NCI-H187 treated with DMSO at 0.1 percent for 48 hours (cell line): Measurements from ENCODE around the gene ARID1B.

Experiments
- DNase-seq: peaks from one replicate; lab custom pipeline; 2025; lab: John Stamatoyannopoulos, UW

ARID1B gene

DNA sequence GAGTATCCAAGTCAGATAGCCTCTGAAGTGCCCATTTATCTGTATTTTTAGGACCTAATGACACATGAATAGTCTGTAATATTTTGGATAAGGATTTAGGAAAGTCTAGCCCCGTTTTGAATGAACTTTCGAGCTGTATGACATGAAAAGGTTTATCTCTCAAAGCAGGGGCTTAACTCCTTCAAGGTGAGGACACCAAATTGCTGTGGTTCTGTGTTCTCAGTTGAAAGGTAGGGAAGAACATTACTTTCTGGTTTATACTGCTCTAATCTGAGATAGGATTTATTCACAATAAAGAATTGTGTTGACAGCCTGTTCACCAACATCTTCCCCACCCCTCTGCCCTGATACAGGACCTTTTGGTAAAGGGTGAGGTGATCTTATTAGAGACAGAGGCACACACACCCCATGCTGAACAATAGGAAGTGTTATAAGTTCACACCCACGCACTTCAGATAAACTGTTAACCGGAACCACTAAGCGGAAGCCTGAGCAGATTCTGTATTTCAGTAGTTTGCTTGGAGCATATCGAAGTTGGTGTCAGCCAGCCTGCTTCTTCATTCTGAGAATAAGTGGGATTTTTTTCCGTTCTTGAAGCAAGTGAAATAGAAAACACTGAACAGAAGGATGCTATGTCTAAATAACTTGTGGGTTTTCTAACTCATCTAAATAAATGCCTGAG is 322.9 kb downstream of the ARID1B start:
- DNase-seq, result no peak

DNA sequence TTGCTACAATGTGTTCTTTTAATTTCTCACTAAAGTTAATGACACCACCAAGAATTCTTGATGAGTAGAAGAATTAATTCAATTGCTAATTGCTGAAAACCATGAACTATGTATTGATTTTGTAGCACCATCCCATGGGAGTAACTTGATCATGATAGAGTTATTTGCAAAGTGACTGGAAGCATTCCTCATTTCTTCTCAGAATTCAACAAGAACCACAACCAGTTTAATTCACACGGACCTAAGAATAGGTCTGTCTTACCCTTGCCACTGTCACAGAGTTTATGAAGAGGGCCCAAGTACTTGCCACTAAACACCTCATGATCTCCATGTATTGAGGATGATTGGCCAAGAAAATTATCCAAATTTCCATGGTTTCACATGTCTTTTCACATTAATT is 324.0 kb downstream of the ARID1B start:
- no peak for DNase-seq

DNA sequence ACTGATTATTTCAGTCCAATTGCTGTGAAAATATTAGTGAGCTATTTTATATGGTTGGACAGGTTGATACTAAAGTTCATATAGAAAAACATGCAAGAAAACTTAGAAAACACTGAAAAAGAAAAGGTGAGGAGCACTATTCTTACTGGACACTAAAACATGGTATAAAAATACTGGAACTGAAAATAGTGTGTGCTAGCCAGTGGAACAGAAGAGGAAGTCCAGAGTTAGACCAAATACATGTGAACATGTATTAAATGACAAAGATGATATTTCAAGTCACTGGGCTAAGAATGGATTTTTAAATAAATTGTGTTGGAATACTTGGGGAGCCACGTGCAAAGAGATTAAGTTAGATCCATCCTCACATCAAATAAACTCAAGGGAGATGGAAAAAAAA is 327.6 kb downstream of the ARID1B start:
- no peak for DNase-seq

DNA sequence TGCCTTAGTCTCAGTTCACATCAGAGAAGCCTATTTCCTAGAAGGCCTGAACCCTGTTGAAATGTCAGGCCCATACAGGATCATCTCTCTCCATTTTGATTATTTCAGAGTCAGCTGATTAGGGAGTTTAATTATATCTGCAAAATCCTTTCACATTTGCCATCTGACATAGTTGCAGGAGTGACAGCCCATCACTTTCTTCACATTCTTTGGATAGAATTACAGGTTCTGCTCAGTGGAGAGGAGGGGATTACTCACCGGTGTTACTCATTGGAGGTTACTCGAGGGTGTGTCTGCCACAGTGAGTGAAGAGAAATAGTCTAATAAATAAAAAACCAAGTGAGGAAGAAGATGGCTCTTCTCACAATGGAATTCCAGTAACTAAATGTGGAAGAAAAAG is 329.3 kb downstream of the ARID1B start:
- DNase-seq, result no peak

DNA sequence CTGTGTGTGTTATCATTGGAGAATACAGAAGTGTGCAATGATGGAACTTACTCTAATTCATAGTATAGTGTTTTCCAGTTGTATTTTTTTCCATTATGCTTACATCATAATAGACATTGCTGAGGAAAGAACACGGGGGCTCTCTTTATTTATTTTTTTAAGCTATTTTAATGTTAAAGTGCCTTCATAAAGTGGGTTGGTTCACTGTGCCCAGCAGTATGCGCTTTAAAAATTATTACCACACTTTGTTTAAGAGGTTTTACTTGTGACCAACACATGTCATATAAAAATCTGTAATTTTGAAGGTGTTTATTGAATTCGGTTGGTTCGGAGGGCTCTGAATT is 330.4 kb downstream of the ARID1B start:
- DNase-seq, result no peak

DNA sequence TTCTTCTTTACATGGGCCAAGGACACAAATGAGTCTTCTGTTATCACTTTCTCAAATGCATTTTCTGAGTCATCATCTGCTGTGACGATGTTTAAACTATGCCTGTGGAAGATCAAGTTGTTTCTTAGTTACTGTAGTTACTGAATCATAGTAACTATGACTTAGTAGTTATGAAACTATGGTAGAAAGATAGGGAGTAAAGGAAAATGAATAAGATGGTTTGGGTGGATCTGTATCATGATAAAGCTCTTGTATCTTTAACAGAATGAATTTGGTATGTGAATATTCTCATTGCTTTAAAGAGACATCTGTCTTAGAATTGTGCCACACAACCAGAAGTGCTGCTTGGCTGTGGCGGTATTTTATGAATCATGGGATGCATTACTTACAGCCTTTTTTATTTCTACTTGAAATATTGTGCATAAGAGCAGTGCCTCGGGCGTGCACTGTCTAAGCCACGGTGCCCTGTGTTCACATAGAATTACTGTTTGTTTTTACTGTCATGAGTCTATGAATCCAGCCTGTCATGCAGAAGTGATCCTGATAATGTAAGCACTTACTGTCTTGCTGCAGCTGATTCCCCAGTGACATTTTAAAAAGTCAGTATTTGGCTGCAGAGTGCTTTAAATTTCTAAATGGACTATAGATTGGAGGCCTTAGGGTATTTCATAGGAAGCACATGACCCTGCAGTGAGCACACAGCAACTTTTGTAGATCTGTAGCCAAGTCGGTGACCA is 330.9 kb downstream of the ARID1B start:
- no peak for DNase-seq

DNA sequence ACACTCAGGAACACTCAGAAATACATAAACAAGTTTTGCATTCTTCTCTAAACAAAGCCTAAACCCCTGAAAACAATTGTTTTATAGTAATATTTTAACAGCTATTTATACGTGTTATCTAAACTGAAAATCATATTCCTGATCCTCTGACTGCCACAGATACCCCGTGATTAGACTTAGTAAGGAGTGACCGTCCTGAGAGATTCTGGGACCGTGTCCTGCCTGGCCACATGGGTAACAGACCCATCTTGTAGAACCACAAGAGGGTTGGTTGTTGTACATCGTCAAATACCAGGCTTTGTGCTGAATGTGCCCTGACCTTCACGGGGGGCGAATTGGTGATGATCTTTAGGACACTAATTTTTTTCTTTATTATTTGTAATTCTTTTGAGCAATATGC is 331.7 kb downstream of the ARID1B start:
- DNase-seq, result no peak

DNA sequence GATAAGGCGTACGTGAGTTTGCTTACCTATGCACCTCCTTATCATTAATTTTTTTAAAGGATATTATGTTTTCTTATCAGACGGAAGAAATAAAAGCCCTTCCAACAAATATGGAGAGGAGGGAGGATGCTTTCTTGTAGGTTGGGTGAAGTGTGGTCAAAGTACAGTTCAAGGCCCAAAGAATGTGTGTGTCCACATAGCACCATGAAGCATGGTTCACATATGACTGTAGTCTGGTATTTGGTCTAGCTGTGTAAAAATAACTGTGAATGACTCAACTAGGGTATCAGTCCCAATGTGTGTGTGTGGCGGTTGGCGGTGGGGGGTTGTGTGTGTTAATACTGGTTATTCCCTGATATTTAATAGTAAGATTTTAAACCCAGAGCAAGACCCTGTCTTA is 333.4 kb downstream of the ARID1B start:
- no peak for DNase-seq

DNA sequence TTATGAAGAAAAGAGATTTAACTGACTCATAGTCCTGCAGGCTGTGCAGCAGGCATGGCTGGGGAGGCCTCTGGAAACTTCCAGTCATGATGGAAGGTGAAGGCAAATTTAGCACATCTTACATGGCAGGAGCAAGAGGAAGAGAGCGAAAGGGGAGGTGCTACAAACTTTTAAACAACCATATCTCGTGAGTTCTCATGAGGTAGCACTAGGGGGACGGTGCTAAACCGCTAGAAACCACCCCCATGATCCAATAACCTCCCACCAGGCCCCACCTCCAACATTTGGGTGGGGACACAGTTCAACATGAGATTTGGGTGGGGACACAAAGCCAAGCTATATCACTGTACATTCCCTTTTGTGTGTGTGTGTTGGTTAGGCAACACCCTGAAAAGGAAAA is 336.2 kb downstream of the ARID1B start:
- DNase-seq, result no peak

DNA sequence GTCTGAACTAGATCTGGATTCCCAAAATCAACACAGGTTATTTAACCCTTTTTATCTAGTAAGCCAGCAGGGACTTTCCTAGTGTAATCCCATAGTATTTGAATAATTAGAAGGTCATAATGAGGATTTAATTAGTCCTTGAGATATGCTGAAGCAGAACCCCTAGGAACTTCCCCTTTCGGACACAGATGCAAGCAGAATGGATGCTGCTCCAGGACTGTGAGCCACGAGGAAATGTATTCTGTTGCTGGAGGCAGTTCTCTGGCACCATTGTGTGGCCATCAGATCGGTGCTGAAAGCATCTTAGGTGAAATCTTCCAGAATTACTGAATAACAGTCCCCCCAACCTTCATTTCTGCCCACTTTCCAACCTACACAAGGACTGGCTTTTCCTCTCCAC is 339.2 kb downstream of the ARID1B start:
- DNase-seq, result no peak

DNA sequence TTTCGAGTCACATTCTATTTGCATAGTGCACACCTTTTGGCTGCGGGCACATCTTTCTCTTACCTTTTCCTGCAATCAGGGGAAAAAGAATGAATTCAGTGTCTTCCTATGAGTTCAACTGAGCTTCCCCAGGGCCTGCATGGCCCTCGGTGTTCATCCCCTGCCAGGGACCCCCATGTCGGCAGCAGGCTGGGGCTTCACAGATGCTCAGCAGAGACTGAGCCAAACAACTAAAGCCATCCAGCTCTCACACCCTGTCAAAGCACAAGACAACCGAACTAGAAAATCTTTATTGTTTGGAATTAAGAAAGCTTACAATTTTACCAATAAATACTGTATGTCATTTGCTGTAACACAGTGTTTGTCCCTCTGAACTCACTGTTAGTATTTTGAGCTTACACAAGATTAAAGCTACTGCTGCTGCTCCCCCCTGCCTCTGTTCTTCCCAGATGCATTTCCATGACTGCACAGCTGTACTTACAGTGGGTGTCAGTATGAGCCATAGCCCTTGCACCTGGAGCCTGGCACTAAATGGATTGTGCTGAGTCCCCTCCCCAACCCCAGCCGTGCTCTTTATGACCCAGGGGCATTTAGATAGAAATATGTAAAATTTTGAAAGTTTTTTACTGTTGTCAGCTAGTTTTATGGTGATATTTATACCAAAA is 340.4 kb downstream of the ARID1B start:
- no peak for DNase-seq

DNA sequence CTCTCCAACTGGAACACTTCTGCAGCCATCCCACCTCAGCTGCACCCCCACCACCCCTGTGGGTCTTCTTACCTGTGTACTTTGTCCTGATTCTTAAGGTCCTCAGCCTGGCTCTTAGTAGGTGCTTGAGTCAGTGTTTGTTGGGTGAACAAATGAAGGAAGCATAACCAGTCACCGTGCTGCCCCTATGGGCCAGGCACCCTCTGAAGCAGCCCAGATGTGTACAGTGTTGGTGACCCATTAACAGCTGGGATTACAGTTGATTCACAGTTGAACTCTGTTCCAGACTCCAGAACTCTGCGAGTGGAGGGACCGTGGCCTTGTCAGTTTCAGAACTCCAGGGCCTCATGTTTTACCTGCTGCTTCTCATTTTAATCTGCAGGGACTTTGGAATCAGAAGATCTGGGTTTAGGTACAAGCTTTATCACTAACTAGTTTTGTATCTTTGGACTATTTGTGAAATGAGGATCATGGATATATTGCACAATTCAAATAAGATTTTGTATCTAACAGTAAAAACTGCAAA is 342.4 kb downstream of the ARID1B start:
- DNase-seq, result no peak

DNA sequence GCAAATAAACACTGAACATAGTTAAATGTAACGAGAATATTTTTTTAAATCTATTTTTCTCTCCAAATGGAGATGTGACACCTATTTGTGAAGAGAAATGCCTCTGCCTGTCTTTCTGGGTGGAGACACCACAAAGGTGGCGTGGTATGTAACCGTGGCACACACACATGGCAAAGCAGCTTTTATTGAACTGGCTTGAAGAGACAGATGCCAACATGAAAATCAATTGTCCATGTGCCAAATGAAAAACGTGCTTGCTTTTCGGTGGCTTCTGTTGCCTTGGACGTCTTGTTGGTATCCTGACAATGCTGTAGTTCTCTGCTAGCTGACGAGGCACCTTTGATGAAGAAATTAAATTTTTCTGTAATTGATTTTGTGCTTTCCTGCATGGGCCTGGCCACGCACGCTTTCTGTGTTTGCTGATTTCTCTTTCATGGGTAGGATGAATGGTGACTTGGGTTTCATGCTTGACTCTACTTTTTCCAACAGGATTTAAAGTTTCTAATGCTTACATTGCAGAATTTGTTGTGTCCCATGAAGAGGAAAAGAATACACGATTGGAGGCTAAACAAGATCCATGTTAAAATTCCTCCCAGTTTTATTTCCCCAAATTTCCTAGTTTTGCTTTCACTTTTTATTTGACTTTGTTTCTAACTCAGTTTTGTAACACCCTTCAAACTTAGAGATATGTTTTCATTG is 343.5 kb downstream of the ARID1B start:
- DNase-seq, result no peak

DNA sequence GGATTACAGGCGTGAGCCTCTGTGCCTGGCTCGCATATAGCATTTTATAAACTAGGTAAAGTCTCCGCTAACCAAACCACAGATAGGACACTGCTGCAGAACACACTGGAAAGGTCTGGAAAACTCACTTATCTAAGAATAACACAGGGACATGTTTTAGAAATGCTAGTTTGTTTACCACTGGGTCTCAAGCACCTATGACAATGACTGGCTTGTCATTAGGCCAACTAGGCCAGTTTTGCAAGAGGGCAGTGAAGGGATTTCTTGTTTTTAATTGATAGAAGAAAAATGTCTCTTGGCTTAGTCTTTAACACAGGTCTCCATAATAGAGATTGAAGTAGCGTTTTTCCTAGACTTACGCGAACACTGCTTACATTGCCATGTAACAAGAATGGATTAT is 344.7 kb downstream of the ARID1B start:
- no peak for DNase-seq

DNA sequence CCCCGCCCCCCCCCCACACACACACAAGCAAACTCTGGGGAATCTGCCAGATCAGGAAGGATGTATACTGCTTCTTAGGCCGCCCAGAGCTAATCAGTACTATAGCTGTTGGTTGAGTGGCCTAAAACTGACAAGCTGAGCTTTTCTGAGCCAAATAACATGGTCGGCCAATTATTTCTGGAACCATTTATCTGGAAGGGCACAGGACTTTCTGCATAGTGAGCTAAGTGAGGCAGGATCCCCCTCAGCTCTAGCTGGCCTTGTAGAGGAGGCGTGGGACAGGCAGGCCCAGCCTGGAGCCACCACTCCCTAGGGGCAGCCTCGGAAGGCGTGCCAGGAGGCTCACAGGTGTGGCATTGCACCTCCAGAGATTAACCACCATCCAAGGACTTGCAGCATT is 346.1 kb downstream of the ARID1B start:
- no peak for DNase-seq

DNA sequence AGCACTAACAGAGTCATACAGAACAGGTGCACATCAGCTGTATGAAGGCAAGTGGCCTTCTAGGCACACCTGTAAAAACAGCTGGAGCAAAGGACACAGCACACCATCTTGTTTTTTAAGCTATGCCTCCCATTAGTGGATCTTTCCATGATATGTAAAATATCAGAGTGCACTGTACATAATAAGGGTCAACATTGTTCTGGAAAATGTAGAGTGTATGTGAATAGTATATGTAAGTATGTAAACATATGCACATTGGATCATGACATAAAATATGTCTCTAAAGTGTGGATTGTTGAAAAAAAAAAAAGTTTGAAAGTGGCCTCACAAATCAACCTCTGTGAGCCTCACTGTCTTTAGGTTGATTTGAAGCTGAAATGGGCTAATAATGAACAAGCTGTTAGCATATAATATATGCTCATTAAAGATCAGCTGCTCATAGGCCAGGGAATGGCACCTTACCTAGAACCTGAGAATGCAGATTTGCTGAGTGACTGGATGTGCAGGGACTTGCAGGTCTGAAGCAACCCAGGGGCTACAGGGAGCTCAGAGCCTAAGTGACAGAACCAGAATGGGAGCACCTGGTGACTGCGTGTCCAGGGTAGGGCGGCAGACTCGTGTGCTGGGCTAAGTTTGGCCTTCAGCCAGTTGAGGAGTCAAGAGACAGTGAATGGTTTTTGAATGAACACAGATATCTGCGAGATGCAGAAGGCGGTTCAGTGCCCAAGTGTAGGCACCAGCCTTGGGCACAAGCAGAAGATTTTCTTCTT is 347.5 kb downstream of the ARID1B start:
- no peak for DNase-seq

DNA sequence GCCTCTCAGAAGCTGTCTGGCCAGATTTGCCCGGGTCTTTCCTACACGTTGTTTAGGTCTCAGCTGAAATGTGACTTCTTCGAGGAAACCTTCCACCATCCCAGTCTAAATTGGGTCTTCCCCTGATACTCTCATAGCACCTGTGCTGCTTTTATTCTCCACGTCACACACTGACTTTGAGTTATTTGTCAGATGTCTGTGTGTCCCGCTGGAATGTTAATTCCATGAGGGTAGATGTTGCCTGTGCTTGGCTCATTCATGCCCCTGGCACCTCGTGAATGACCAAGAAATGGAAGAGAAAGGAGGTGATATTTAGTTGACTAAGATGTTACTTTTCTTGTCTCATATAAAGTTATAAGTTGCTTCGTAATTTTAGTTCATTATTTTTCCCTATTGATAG is 348.4 kb downstream of the ARID1B start:
- no peak for DNase-seq

DNA sequence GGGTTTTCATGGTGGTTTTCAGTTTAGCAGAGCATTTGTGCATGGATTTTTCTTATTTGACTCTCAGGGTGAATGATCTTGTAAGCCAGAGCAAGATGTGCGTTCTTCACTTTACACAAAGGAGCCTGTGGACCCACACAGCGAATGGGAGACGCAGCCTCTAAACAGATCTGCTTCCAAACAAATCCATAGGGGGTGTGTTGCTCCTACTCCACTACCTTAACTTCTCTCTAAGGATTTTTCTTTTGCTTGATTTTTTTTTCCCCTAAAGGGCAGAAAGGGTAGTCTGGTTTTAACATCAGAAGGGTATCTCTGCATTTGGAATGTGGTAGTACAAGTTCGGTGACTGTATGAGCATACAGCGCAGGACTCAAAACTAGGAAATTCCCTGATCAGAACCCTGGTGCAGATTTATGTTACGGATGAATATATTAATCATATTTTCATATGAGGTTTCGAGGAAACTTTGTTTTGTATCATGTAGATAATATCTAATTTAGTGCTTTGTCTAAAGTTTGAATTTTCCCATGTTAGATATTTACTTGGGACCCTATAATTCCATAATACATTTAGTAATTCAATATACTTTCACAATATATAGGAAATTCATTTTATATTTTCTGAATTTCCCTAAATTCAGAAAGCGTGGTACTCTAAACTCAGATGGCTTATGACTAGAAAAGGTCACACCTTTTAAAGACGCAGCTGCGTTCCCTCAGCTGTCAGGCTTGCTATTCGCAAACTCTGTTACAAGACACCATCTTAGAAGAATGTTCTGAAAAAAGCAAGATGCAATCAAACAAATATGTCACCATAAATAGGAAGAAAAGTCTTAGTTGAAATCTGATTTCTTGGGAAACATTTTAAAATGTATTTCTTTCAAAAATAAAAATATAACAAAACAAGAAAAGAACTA is 349.3 kb downstream of the ARID1B start:
- no peak for DNase-seq

DNA sequence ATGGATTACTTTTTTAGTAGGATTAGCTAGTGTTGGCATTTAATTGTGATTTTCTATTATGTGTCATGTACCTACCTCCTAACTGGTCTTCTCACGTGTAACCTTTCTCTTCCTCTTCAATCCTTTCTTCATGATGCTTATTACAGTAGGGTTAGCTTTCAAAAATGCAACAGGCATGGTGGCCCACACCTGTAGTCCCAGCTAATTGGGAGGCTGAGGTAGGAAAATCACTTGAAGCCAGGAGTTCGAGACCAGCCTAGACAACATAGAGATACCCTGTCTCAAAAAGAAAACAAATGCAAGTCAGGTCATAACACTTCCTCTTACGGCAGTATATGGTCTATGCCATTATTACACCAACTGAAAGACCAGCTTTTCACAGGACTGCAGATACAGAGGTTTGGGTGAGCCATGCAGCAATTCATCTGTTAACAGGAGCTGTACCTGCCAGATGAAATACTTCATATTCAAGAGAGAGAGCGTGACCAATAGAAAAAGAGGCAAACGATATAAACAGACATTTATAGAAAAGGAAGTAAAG is 351.1 kb downstream of the ARID1B start:
- no peak for DNase-seq

DNA sequence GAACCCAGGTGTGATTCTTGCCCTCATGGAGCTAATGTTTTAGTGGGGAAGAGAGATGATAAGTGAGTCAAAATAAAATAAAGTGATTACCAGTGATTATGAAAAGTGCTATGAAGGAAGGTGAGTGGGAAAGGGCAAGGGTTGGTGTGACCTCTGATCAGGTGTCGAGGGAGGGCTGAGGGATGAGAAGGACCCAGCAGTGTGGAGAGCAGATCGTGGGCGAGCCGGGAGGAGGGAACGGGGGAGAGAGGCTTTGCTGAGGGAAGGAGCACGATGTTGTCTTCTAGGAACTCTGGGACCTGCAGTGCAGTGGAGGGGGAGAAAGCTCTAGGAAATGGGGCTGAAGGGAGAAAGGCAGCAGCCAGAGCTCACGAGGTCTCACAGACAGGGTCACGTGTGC is 354.1 kb downstream of the ARID1B start:
- DNase-seq, result no peak

DNA sequence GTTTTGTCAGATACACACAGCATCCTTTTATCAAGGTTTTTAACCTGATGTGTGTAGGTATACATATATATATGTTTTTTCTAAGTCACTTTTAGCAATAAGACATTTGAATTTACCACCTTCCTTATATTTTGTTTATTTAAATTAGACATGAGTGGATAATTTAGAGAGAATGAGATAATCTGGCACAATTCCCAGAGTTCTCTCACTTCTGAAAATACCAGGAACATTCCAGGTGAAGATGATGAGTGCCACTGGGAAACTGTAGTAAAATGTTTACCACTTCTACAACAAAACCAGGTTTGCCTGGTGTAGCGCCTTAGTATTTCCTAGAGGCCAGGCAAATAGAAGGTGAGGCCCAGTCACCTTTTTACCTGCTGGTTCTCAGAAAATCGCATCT is 356.7 kb downstream of the ARID1B start:
- DNase-seq, result no peak
